Measurements from ENCODE around the gene GFPT2.

- no peak for TF ChIP-seq ZNF274 (IDR thresholded peaks at IDR 0.05; ENCODE audit: low read depth, low read length)
- TF ChIP-seq SUZ12 (IDR thresholded peaks at IDR 0.05; ENCODE audit: extremely low read depth, insufficient read depth, insufficient read length): no peak
- no peak for TF ChIP-seq YY1 (IDR thresholded peaks at IDR 0.05; ENCODE audit: insufficient read depth, insufficient read length)
These were observed 41.9 kb downstream of the GFPT2 start for GRCh38 chr5:180311216-180311615.

All from NT2/D1 (cell line).